ENCODE measurements around the gene KCNE5. TPM values are rescaled to one million over a fixed set of nuclear protein-coding genes. Genes with fewer than 3 reads are reported as not detected.
"Not testable (repeated sequence)": the region's sequence is repeated elsewhere in the genome, so short reads cannot be mapped to it uniquely, and the experiment has no call there.

The KCNE5 gene
- total and polyA plus RNA-seq, 3 experiments from 2014 or later, result 0.14 to 0.40 (median 0.33) TPM

DNA sequence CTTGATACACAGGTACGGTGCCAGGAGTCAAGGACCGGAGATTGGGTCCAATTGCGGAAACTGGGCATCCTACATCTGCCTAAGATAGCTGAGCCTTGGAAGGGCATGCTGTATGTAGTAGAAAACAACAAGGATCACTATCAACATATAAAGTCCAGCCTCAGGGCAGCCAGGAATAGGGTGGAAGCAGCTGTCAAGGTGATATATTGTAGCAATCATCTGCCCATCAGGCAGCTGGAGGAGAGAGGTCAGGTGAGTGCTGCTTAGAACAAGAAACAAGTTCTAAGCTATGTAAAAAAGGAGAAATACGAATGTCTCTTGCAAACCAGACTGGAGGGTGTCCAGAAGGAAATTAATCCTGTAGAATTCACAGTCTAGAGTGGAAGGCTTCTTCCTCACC, 34.8 kb downstream of the KCNE5 start:
- Histone ChIP-seq H3K27me3 (ENCODE audit: insufficient read depth, low read length, poor library complexity, severe bottlenecking) (no peaks in the 10 kb centered on the region), H3K36me3 (ENCODE audit: insufficient read depth, low read length) (no peaks in the 10 kb centered on the region), H3K4me3 (ENCODE audit: low read length) (no peak overlapping the region), H3K9me3 (ENCODE audit: low read length) (no peaks in the 10 kb centered on the region), H3K27ac (ENCODE audit: low read depth, low read length) (no peak overlapping the region), H3K4me1 (ENCODE audit: insufficient read depth, low read length) (no peaks in the 10 kb centered on the region)
- peaks cover 4 to 5% of the 10 kb centered on the region in 2 donors for H3K27me3 Mint-ChIP-seq
- ChIA-PET CTCF (no interaction called here), POLR2A (no interaction called here)
- H3K36me3 Mint-ChIP-seq, result no peaks in the 10 kb centered on the region
- no peak for DNase-seq
- H3K4me3 Mint-ChIP-seq, result no peak overlapping the region
- H3K4me1 Mint-ChIP-seq, result no peaks in the 10 kb centered on the region
- no peaks in the 10 kb centered on the region for H3K9me3 Mint-ChIP-seq
- H3K27ac Mint-ChIP-seq, result no peak overlapping the region

DNA sequence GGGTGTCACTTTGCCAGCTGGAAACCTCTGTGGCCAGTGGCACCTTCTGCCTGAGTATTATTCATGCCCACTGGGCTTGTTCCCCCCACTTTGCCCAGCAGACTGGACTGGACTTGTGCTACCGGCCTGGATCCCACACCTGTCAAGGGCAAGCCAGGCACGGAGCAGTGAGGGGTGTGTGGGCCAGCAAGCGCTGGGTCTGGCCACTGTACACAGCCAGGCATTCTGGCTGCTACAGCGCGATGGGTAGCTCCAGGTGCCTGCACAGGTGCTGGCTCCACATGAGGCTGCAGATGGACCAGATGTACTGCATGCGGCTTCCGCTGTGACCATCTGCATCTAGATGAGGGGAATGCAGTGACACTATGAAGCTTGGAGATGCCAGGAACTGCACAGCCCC, 39.5 kb downstream of the KCNE5 start:
- ChIA-PET CTCF (no interaction called here), POLR2A (no interaction called here)
- Histone ChIP-seq H3K9me3 (ENCODE audit: low read length) (no peaks in the 10 kb centered on the region), H3K4me3 (ENCODE audit: low read length) (no peak overlapping the region), H3K4me1 (ENCODE audit: insufficient read depth, low read length) (no peaks in the 10 kb centered on the region), H3K27ac (ENCODE audit: low read depth, low read length) (no peak overlapping the region), H3K27me3 (ENCODE audit: insufficient read depth, low read length, poor library complexity, severe bottlenecking) (no peaks in the 10 kb centered on the region), H3K36me3 (ENCODE audit: insufficient read depth, low read length) (no peaks in the 10 kb centered on the region)
- Mint-ChIP-seq H3K4me3 (no peak overlapping the region), H3K9me3 (no peaks in the 10 kb centered on the region), H3K27ac (no peak overlapping the region), H3K36me3 (no peaks in the 10 kb centered on the region), H3K27me3 (peaks cover 4 to 15% of the 10 kb centered on the region in 2 donors), H3K4me1 (no peaks in the 10 kb centered on the region)
- DNase-seq, result no peak

DNA sequence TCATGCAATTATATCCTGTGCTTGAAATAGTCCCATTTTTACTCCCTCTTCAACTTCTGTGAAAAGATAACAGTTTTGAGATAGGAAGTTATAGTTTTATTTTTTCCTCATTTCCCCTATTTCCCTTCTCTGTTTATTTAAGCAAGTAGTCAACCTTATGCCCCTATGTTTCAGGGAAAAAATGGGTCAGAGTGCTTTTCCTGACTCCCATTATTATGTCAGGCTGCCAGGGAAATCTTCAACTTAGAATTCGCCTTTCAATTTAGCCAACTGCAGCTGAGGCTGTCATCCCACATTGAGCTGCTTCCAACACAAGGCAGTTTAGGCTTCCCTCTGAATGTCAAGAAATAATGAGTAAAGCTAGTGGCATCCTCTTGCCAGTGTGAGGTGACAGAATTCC, 46.1 kb downstream of the KCNE5 start:
- H3K4me1 ChIP-seq (ENCODE audit: insufficient read depth, low read length), result no peaks in the 10 kb centered on the region
- Mint-ChIP-seq H3K36me3 (no peaks in the 10 kb centered on the region), H3K4me1 (no peaks in the 10 kb centered on the region), H3K9me3 (peaks cover 0 to 2% (median 0%) of the 10 kb centered on the region in 5 donors), H3K27me3 (peaks cover 8 to 19% of the 10 kb centered on the region in 2 donors), H3K27ac (peak overlapping the region in 1 of 8 donors; percentile 81), H3K4me3 (no peak overlapping the region)
- no peaks in the 10 kb centered on the region for H3K9me3 ChIP-seq (ENCODE audit: low read length)
- POLR2A ChIA-PET, result no interaction called here
- CTCF ChIA-PET, result no interaction called here
- H3K27me3 ChIP-seq (ENCODE audit: insufficient read depth, low read length, poor library complexity, severe bottlenecking), result no peaks in the 10 kb centered on the region
- no peak overlapping the region for H3K27ac ChIP-seq (ENCODE audit: low read depth, low read length)
- no peaks in the 10 kb centered on the region for H3K36me3 ChIP-seq (ENCODE audit: insufficient read depth, low read length)
- H3K4me3 ChIP-seq (ENCODE audit: low read length), result no peak overlapping the region
- DNase-seq, result no peak

DNA sequence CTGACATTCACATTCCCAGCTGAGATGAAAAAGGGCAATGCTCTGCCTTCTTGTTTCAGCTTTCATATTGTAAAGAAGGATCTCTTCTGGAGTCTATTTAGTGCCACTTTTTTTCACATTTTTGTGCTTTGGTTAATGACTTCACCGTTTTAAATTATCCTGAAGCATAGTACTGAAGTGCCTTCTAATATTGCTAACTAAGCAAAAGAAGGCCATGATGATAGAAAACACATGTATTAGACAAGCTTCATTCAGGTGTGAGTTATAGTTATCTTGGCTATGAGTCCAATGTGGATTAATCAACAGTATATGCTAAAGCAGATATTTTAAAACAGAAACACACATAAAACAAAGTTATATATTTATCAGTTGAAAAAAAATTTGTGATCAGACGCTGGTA, 47.9 kb downstream of the KCNE5 start:
- Histone ChIP-seq H3K27ac (ENCODE audit: low read depth, low read length) (no peak overlapping the region), H3K4me3 (ENCODE audit: low read length) (no peak overlapping the region), H3K4me1 (ENCODE audit: insufficient read depth, low read length) (no peaks in the 10 kb centered on the region), H3K27me3 (ENCODE audit: insufficient read depth, low read length, poor library complexity, severe bottlenecking) (no peaks in the 10 kb centered on the region), H3K36me3 (ENCODE audit: insufficient read depth, low read length) (no peaks in the 10 kb centered on the region), H3K9me3 (ENCODE audit: low read length) (no peaks in the 10 kb centered on the region)
- Mint-ChIP-seq H3K4me1 (no peaks in the 10 kb centered on the region), H3K27ac (no peak overlapping the region), H3K9me3 (peaks cover 0 to 2% (median 0%) of the 10 kb centered on the region in 5 donors), H3K4me3 (no peak overlapping the region), H3K27me3 (peaks cover 8 to 17% of the 10 kb centered on the region in 2 donors), H3K36me3 (no peaks in the 10 kb centered on the region)
- no peak for DNase-seq
- ChIA-PET CTCF (no interaction called here), POLR2A (no interaction called here)

DNA sequence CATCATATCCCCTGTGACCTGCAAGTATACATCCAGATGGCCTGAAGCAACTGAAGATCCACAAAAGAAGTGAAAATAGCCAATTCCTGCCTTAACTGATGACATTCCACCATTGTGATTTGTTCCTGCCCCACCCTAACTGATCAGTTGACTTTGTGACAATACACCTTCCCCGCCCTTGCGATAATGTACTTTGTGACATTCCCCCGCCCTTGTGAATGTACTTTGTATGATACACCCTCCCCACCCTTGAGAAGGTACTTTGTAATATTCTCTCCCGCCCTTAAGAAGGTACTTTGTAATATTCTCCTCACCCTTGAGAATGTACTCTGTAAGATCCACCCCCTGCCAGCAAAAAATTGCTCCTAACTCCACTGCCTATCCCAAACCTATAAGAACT, 48.9 kb downstream of the KCNE5 start:
- H3K27me3 ChIP-seq (ENCODE audit: insufficient read depth, low read length, poor library complexity, severe bottlenecking); H3K4me3 Mint-ChIP-seq; H3K9me3 ChIP-seq (ENCODE audit: low read length); DNase-seq; H3K4me1 ChIP-seq (ENCODE audit: insufficient read depth, low read length); H3K4me3 ChIP-seq (ENCODE audit: low read length); H3K27ac ChIP-seq (ENCODE audit: low read depth, low read length); H3K36me3 Mint-ChIP-seq; H3K36me3 ChIP-seq (ENCODE audit: insufficient read depth, low read length); H3K27ac Mint-ChIP-seq; H3K4me1 Mint-ChIP-seq; H3K9me3 Mint-ChIP-seq; POLR2A ChIA-PET; CTCF ChIA-PET: not testable (repeated sequence)
- H3K27me3 Mint-ChIP-seq, result peaks cover 8 to 14% of the 10 kb centered on the region in 2 donors

Other genes starting within 250 kb of the KCNE5 start
- gene GUCY2F, start 143.1 kb downstream of the KCNE5 start, total RNA-seq, result not detected
- gene GUCY2F, start 143.1 kb downstream of the KCNE5 start, polyA plus RNA-seq, result not detected
- gene NXT2, start 88.3 kb downstream of the KCNE5 start, total RNA-seq, result 10 to 100 TPM; 11.3 to 13.3 TPM
- 15.8 TPM for gene NXT2, start 88.3 kb downstream of the KCNE5 start, polyA plus RNA-seq
- 10 to 100 TPM; 69.6 to 72.4 TPM for gene ACSL4, start 108.1 kb upstream of the KCNE5 start, total RNA-seq
- 12.7 TPM for gene ACSL4, start 108.1 kb upstream of the KCNE5 start, polyA plus RNA-seq

Data from CD8-positive, alpha-beta memory T cell (primary cell).